ENCODE data around the gene FUT7. TPM values are rescaled to one million over a fixed set of nuclear protein-coding genes. Genes with fewer than 3 reads are reported as not detected.
A peak's percentile ranks its signal among the peaks of the same experiment; 100 is the strongest.

Gene FUT7
- polyA plus RNA-seq, 4 donors: 0.09 to 0.90 TPM; not detected in 2

DNA sequence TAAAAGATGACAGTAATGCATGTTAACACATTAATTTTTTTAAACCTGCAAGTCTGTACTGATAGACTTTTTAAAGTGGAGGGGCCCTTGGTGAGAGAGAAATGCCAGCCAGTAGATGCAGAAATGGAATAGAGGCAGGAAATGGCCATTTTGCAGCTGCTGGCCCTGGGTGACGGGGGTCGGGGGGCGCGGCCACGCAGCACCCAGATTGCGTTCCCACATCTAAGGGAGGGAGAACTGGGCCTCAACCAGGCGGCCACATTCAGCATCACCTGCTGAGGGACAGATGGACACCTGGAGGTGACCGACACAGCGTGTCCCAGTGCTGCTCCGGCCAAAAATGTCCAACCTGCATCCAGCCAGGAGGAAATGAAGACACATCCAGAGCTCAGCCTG, 29.2 kb downstream of the FUT7 start:
- Histone ChIP-seq H3K9me3 (ENCODE audit: control insufficient read depth in 2 of 2, insufficient read depth in 1 of 2, low read depth in 1 of 2, low read length in 1 of 2) (peaks cover 0 to 22% of the 10 kb centered on the region in 2 donors), H3K36me3 (ENCODE audit: control insufficient read depth in 3 of 3, insufficient read depth in 2 of 3, low read depth in 1 of 3, low read length in 3 of 3) (peaks cover 0 to 4% (median 0%) of the 10 kb centered on the region in 3 donors), H3K4me1 (ENCODE audit: control insufficient read depth in 3 of 3, insufficient read depth in 2 of 3, low read depth in 1 of 3, low read length in 2 of 3) (peaks cover 0 to 6% (median 0%) of the 10 kb centered on the region in 3 donors), H3K4me3 (ENCODE audit: low read depth in 1 of 3, low read length in 3 of 3) (no peak overlapping the region), H3K27ac (ENCODE audit: low read depth in 1 of 3, low read length in 2 of 3) (no peak overlapping the region), H3K27me3 (ENCODE audit: control insufficient read depth in 3 of 3, insufficient read depth in 3 of 3, low read length in 3 of 3) (peaks cover 0 to 5% (median 0%) of the 10 kb centered on the region in 3 donors)
- WGBS, 3 donors: 86 to 89% (median 89%) methylated on average over 10 of the region's 10 CpGs
- FAIRE-seq (no peak), DNase-seq (no peak)

DNA sequence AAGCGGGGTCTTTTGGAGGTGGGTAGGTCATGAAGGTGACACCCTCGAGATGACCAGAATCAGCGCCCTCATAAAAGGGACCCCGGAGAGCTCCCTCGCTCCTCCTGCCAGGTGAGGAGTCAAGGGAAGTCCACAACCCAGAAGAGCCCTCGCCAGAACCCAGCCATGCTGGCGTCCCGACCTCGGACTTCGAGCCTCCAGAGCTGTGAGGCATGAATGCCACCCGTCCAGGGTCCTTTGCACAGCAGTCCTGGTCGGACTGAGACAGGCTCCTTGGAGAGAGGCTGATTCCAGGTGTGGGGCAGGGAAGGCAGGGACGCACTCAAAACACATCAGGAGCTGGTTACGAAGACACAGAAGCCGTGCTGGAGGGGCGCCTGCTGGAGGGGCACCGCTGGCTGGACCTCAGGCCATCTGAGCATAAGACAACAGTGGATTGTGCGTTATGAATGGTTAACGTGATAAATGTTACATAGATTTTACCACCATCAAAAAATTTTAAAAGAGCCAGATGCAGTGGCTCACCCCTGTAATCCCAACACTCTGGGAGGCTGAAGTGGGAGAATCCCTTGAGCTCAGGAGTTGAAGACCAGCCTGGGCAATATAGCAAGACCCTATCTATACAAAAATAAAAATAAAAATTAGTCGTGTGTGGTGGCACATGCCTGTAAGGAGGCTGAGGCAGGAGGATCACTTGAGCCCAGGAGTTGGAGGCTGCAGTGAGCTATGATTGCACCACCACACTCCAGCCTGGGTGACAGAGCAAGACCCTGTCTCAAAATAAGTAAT, 29.8 kb downstream of the FUT7 start:
- FAIRE-seq: no peak
- no peak overlapping the region for H3K27ac ChIP-seq (ENCODE audit: low read depth in 1 of 3, low read length in 2 of 3)
- no peak for DNase-seq
- H3K27me3 ChIP-seq (ENCODE audit: control insufficient read depth in 3 of 3, insufficient read depth in 3 of 3, low read length in 3 of 3): peaks cover 0 to 11% (median 0%) of the 10 kb centered on the region in 3 donors
- peaks cover 0 to 2% (median 0%) of the 10 kb centered on the region in 3 donors for H3K36me3 ChIP-seq (ENCODE audit: control insufficient read depth in 3 of 3, insufficient read depth in 2 of 3, low read depth in 1 of 3, low read length in 3 of 3)
- H3K4me3 ChIP-seq (ENCODE audit: low read depth in 1 of 3, low read length in 3 of 3): no peak overlapping the region
- peaks cover 0 to 22% of the 10 kb centered on the region in 2 donors for H3K9me3 ChIP-seq (ENCODE audit: control insufficient read depth in 2 of 2, insufficient read depth in 1 of 2, low read depth in 1 of 2, low read length in 1 of 2)
- 69 to 88% (median 71%) methylated on average over 20 of the region's 20 CpGs for WGBS, 3 donors
- peaks cover 0 to 6% (median 4%) of the 10 kb centered on the region in 3 donors for H3K4me1 ChIP-seq (ENCODE audit: control insufficient read depth in 3 of 3, insufficient read depth in 2 of 3, low read depth in 1 of 3, low read length in 2 of 3)

DNA sequence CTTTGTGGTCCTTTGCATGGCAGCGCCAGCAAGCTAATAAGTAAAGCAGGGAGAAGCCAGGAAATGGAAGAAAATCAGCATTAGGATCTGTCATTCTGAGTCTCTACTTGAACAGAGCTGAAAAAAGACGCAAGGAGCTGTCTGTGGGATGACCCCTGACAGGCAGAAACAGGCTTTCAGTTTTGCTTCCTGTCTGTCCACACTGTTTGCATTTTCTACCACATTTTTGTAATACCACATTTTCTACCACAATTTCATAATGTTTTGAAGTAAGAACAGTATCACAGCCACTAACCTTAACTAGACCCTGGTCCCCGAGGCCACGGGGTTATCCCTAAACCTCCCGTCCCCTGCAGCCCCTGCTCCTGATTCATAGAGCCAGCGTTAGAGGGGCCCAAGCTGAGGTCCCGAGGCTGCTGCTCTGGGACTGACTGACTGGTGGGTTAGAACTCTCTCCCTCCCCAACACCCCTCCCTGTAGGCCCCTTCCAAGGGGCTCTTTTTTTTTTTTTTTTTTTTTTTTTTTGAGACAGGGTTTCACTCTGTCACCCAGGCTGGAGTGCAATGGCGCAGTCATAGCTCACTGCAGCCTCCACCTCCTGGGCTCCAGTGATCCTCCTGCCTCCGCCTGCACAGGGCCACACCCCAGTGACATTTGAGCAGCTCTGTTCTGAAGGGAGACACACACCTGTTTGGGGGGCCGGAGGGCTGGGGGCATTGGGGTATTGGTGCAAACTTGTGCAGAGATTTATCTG, 31.5 kb downstream of the FUT7 start:
- H3K36me3 ChIP-seq (ENCODE audit: control insufficient read depth in 3 of 3, insufficient read depth in 2 of 3, low read depth in 1 of 3, low read length in 3 of 3): no peaks in the 10 kb centered on the region
- 47 to 64% (median 52%) methylated on average over 10 of the region's 10 CpGs for WGBS, 3 donors
- peak in 1 of 2 donors; percentile 36 for DNase-seq
- peaks cover 0 to 8% of the 10 kb centered on the region in 2 donors for H3K9me3 ChIP-seq (ENCODE audit: control insufficient read depth in 2 of 2, insufficient read depth in 1 of 2, low read depth in 1 of 2, low read length in 1 of 2)
- peaks cover 0 to 27% (median 0%) of the 10 kb centered on the region in 3 donors for H3K27me3 ChIP-seq (ENCODE audit: control insufficient read depth in 3 of 3, insufficient read depth in 3 of 3, low read length in 3 of 3)
- H3K4me3 ChIP-seq (ENCODE audit: low read depth in 1 of 3, low read length in 3 of 3): no peak overlapping the region
- H3K4me1 ChIP-seq (ENCODE audit: control insufficient read depth in 3 of 3, insufficient read depth in 2 of 3, low read depth in 1 of 3, low read length in 2 of 3): peaks cover 0 to 21% (median 8%) of the 10 kb centered on the region in 3 donors
- H3K27ac ChIP-seq (ENCODE audit: low read depth in 1 of 3, low read length in 2 of 3): peak overlapping the region in 2 of 3 donors; percentile 41 to 87
- no peak for FAIRE-seq

DNA sequence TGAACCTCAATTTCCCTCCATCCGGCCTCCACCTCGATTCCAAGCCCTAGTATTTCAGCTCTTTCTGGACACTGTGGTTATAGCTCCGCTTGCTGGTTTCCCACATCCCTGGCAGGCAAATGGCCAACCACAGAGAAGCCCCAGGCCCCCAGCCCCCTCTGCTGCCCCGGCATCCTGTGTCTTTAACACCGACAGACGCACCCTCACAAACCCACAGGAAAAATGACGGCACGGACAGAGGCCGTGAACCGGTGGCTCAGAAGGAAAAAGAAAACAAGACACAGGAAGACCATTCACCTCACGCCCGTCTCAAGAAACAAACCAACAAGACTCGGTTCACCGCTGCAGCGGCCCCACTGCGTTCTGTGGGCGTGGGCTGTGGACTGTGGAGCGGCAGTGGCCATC, 34.1 kb downstream of the FUT7 start:
- WGBS, 3 donors: 51 to 73% (median 55%) methylated on average over 18 of the region's 18 CpGs
- Histone ChIP-seq H3K36me3 (ENCODE audit: control insufficient read depth in 3 of 3, insufficient read depth in 2 of 3, low read depth in 1 of 3, low read length in 3 of 3) (peaks cover 0 to 13% (median 0%) of the 10 kb centered on the region in 3 donors), H3K4me1 (ENCODE audit: control insufficient read depth in 3 of 3, insufficient read depth in 2 of 3, low read depth in 1 of 3, low read length in 2 of 3) (peaks cover 2 to 43% (median 11%) of the 10 kb centered on the region in 3 donors), H3K9me3 (ENCODE audit: control insufficient read depth in 2 of 2, insufficient read depth in 1 of 2, low read depth in 1 of 2, low read length in 1 of 2) (no peaks in the 10 kb centered on the region), H3K27ac (ENCODE audit: low read depth in 1 of 3, low read length in 2 of 3) (peak overlapping the region in 2 of 3 donors; percentile 28 to 66), H3K27me3 (ENCODE audit: control insufficient read depth in 3 of 3, insufficient read depth in 3 of 3, low read length in 3 of 3) (peaks cover 0 to 42% (median 0%) of the 10 kb centered on the region in 3 donors), H3K4me3 (ENCODE audit: low read depth in 1 of 3, low read length in 3 of 3) (no peak overlapping the region)
- FAIRE-seq (no peak), DNase-seq (peak in 1 of 2 donors; percentile 28)

DNA sequence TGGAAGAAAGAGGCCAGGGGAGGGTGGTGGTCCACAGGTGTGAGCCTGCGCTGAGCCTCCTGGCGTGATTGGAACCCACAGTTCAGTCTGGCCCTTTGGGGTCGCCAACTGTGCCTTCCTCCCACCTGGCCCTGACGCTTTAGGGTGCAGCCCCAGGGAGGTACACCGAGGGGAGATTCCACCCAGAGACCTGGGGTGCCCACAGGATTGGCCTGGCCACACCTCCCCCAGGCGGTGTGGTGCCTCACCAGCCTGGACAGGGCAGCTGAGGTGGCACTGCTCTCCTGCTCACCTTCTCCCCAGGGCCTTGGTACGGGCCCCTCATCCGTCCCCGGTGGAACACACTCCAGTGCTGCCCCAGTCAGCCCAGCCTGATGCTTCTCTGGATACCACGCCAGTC, 34.5 kb downstream of the FUT7 start:
- whole genome bisulfite sequencing, 3 donors: 41 to 70% (median 49%) methylated on average over 10 of the region's 10 CpGs
- FAIRE-seq (no peak), DNase-seq (no peak)
- peaks cover 0 to 13% (median 0%) of the 10 kb centered on the region in 3 donors for H3K36me3 ChIP-seq (ENCODE audit: control insufficient read depth in 3 of 3, insufficient read depth in 2 of 3, low read depth in 1 of 3, low read length in 3 of 3)
- H3K27ac ChIP-seq (ENCODE audit: low read depth in 1 of 3, low read length in 2 of 3): peak overlapping the region in 2 of 3 donors; percentile 28 to 66
- H3K4me3 ChIP-seq (ENCODE audit: low read depth in 1 of 3, low read length in 3 of 3): peak overlapping the region in 1 of 3 donors; percentile 30
- H3K27me3 ChIP-seq (ENCODE audit: control insufficient read depth in 3 of 3, insufficient read depth in 3 of 3, low read length in 3 of 3): peaks cover 0 to 42% (median 0%) of the 10 kb centered on the region in 3 donors
- no peaks in the 10 kb centered on the region for H3K9me3 ChIP-seq (ENCODE audit: control insufficient read depth in 2 of 2, insufficient read depth in 1 of 2, low read depth in 1 of 2, low read length in 1 of 2)
- H3K4me1 ChIP-seq (ENCODE audit: control insufficient read depth in 3 of 3, insufficient read depth in 2 of 3, low read depth in 1 of 3, low read length in 2 of 3): peaks cover 2 to 48% (median 11%) of the 10 kb centered on the region in 3 donors

DNA sequence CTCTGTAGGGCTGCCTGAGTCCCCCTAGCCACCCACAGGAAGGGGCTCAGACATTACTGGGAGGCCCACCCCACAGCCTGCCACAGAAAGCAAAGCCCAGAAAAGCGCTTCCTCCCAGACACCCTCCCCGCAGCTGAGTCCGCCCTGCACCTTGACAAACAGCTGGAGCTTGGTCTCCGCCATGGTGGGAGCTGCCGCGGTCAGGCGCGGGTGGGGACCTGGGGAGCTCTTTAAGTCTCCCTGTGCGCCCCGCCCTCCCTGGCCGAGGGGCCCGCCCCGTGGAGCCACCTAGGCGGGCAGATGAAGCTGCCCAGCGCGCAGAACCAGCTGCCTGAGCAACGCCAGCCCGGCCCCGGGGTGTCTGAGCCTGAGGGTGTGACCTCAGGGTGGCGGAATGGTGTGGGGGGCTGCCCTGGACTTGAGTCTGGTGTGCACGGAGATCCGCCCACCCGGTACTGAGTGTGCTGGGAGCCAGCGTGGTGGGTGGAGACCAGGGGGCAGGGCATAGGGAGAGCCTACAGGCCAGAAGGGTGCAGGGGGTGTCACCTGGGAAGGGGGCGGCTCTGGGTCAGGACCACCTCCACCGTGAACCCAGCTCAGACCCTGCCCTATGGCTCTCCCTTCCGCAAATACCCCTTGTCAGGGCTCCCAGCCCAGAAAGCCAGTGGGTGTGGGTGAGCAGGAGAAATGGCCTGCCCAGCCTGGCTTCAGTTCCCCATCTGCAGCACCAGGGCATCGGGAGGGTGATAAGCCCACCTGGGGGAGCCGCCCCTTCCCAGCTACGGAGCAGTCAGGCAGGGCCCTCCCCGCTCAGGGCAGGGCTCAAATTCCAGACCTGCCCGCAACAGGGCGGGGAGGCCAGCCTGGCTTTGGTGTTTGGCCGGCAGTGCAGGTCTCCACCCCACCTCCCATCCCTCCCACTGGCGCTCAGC, 35.3 kb downstream of the FUT7 start, which contains the start of gene CLIC3:
Gene CLIC3, minus strand, starts transcription at position 208 of the 932 bp plus-strand sequence. Its CDS starts 25 bp downstream, at position 183.
- Histone ChIP-seq H3K36me3 (ENCODE audit: control insufficient read depth in 3 of 3, insufficient read depth in 2 of 3, low read depth in 1 of 3, low read length in 3 of 3) (peaks cover 0 to 13% (median 0%) of the 10 kb centered on the region in 3 donors), H3K9me3 (ENCODE audit: control insufficient read depth in 2 of 2, insufficient read depth in 1 of 2, low read depth in 1 of 2, low read length in 1 of 2) (no peaks in the 10 kb centered on the region), H3K27ac (ENCODE audit: low read depth in 1 of 3, low read length in 2 of 3) (peak within 1 kb of the TSS in 2 of 3 donors; percentile 66 to 69), H3K4me1 (ENCODE audit: control insufficient read depth in 3 of 3, insufficient read depth in 2 of 3, low read depth in 1 of 3, low read length in 2 of 3) (peaks cover 2 to 48% (median 11%) of the 10 kb centered on the region in 3 donors), H3K4me3 (ENCODE audit: low read depth in 1 of 3, low read length in 3 of 3) (peak within 1 kb of the TSS in 2 of 3 donors; percentile 19 to 30), H3K27me3 (ENCODE audit: control insufficient read depth in 3 of 3, insufficient read depth in 3 of 3, low read length in 3 of 3) (peaks cover 0 to 42% (median 0%) of the 10 kb centered on the region in 3 donors)
- DNase-seq (peak; percentile 51 to 60), FAIRE-seq (no peak)
- WGBS, 3 donors: 5 to 17% (median 9%) methylated on average over 29 to 35 of the region's 35 CpGs

GRCh38 chr9:136995772-136996311, 36.0 kb downstream of the FUT7 start:
- peak overlapping the region in 1 of 3 donors; percentile 30 for H3K4me3 ChIP-seq (ENCODE audit: low read depth in 1 of 3, low read length in 3 of 3)
- WGBS, 3 donors: 10 to 21% (median 16%) methylated on average over 12 of the region's 12 CpGs
- DNase-seq (peak in 1 of 2 donors; percentile 41), FAIRE-seq (no peak)
- peak overlapping the region in 2 of 3 donors; percentile 63 to 69 for H3K27ac ChIP-seq (ENCODE audit: low read depth in 1 of 3, low read length in 2 of 3)
- H3K36me3 ChIP-seq (ENCODE audit: control insufficient read depth in 3 of 3, insufficient read depth in 2 of 3, low read depth in 1 of 3, low read length in 3 of 3): peaks cover 0 to 13% (median 0%) of the 10 kb centered on the region in 3 donors
- peaks cover 0 to 42% (median 0%) of the 10 kb centered on the region in 3 donors for H3K27me3 ChIP-seq (ENCODE audit: control insufficient read depth in 3 of 3, insufficient read depth in 3 of 3, low read length in 3 of 3)
- peaks cover 2 to 48% (median 11%) of the 10 kb centered on the region in 3 donors for H3K4me1 ChIP-seq (ENCODE audit: control insufficient read depth in 3 of 3, insufficient read depth in 2 of 3, low read depth in 1 of 3, low read length in 2 of 3)
- peaks cover 0 to 5% of the 10 kb centered on the region in 2 donors for H3K9me3 ChIP-seq (ENCODE audit: control insufficient read depth in 2 of 2, insufficient read depth in 1 of 2, low read depth in 1 of 2, low read length in 1 of 2)
